Tibial nerve (tissue), 4 donors: Measurements from ENCODE around the gene ALPI. TPM values are rescaled to one million over a fixed set of nuclear protein-coding genes. Genes with fewer than 3 reads are reported as not detected.

Source experiments
- DNase-seq, 2 donors: peaks; one replicate each; pipeline ENCODE4 v3.0.0-alpha.2; 2019; ENCODE audit warnings: low spot score in 2 of 2
- H3K27ac ChIP-seq, 4 donors: fragments of 200-600 bp; sonication (generic) in 3 of 4; one replicate each; pipeline ENCODE4 v1.5.1; 2017 to 2019; ENCODE audit warnings: mild to moderate bottlenecking in 1 of 4
- H3K27me3 ChIP-seq, 2 donors: fragments of 200-600 bp; sonication (generic) in 1 of 2; one replicate each; pipeline versions ENCODE4 v1.5.1 to v1.6.0; 2017 to 2019
- H3K36me3 ChIP-seq, 3 donors: fragments of 200-600 bp; sonication (generic); one replicate each; pipeline ENCODE4 v1.5.1; 2018 to 2019
- H3K4me1 ChIP-seq, 4 donors: fragments of 200-600 bp; sonication (generic) in 3 of 4; one replicate each; pipeline ENCODE4 v1.5.1; 2017 to 2019
- H3K4me3 ChIP-seq, 4 donors: fragments of 200-600 bp; sonication (generic) in 3 of 4; one replicate each; pipeline ENCODE4 v1.5.1; 2017 to 2019; ENCODE audit warnings: mild to moderate bottlenecking in 1 of 4, moderate library complexity in 1 of 4
- H3K9me3 ChIP-seq, 4 donors: fragments of 200-600 bp; sonication (generic) in 3 of 4; one replicate each; pipeline ENCODE4 v1.5.1; 2017 to 2019
- EP300 ChIP-seq, 2 donors: sonication (generic); formaldehyde crosslinking; IDR thresholded peaks; one replicate each; pipeline ENCODE4 v1.6.1; 2017; ENCODE audit warnings: antibody characterized with exemption in 2 of 2, mild to moderate bottlenecking in 1 of 2
- POLR2A ChIP-seq, 2 donors: fragments of 450-650 bp; IDR thresholded peaks; one replicate each; pipeline ENCODE4 v1.6.1; 2017; ENCODE audit warnings: antibody characterized with exemption in 2 of 2, mild to moderate bottlenecking in 2 of 2, moderate library complexity in 2 of 2
- WGBS, 2 donors: methylation state at CpG; one replicate each; pipeline ENCODE4 v1.1.5; 2018; 5-methylcytosine and 5-hydroxymethylcytosine counted together
- total RNA-seq, 4 donors: library from RNA; depleted of rRNA; stranded (reverse); fragments of >200 nt; gene quantifications; one replicate each; pipeline ENCODE4 v1.1.0, GENCODE V29; 2016
- TF ChIP-seq, protein P1 (sequence below), 5 experiments: fragments of 200-600 bp in 3 of 5; fragments of 450-650 bp in 2 of 5; sonication (generic) in 3 of 5; IDR thresholded peaks; one replicate each; pipeline ENCODE4 v1.5.1; 2016 to 2019; ENCODE audit warnings: antibody characterized with exemption in 5 of 5, mild to moderate bottlenecking in 3 of 5, moderate library complexity in 2 of 5

Gene ALPI
- total RNA-seq, 4 donors from 2014 or later = not detected

DNA sequence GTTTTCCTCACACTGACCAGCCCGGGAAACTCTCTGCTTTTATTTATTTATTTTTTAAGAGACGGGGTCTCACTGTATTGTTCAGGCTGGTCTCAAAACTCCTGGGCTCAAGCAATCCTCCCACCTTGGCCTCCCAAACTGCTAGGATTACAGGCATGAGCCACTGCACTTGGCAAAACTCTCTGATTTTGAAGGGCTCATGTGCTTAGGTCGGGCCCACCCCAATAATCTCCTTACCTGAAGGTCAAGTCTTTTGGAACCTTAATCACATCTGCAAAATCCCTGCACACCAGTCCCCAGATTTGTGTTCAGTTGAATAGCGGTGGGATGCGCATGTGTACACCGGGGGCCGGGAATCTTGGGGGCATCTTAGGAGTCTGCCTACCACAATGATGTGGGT lies 39.3 kb downstream of the ALPI start:
- WGBS, 2 donors = 85 to 89% methylated on average over 7 of the region's 7 CpGs
- Histone ChIP-seq H3K27me3 (no peaks in the 10 kb centered on the region), H3K36me3 (no peaks in the 10 kb centered on the region), H3K4me1 (no peaks in the 10 kb centered on the region), H3K27ac (no peak overlapping the region), H3K9me3 (no peaks in the 10 kb centered on the region), H3K4me3 (no peak overlapping the region)
- TF ChIP-seq EP300 (IDR thresholded peaks at IDR 0.05) (no peak), POLR2A (IDR thresholded peaks at IDR 0.05) (no peak)
- TF ChIP-seq, protein P1, sequence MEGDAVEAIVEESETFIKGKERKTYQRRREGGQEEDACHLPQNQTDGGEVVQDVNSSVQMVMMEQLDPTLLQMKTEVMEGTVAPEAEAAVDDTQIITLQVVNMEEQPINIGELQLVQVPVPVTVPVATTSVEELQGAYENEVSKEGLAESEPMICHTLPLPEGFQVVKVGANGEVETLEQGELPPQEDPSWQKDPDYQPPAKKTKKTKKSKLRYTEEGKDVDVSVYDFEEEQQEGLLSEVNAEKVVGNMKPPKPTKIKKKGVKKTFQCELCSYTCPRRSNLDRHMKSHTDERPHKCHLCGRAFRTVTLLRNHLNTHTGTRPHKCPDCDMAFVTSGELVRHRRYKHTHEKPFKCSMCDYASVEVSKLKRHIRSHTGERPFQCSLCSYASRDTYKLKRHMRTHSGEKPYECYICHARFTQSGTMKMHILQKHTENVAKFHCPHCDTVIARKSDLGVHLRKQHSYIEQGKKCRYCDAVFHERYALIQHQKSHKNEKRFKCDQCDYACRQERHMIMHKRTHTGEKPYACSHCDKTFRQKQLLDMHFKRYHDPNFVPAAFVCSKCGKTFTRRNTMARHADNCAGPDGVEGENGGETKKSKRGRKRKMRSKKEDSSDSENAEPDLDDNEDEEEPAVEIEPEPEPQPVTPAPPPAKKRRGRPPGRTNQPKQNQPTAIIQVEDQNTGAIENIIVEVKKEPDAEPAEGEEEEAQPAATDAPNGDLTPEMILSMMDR (IDR thresholded peaks at IDR 0.05) = no peak
- no peak for DNase-seq

DNA sequence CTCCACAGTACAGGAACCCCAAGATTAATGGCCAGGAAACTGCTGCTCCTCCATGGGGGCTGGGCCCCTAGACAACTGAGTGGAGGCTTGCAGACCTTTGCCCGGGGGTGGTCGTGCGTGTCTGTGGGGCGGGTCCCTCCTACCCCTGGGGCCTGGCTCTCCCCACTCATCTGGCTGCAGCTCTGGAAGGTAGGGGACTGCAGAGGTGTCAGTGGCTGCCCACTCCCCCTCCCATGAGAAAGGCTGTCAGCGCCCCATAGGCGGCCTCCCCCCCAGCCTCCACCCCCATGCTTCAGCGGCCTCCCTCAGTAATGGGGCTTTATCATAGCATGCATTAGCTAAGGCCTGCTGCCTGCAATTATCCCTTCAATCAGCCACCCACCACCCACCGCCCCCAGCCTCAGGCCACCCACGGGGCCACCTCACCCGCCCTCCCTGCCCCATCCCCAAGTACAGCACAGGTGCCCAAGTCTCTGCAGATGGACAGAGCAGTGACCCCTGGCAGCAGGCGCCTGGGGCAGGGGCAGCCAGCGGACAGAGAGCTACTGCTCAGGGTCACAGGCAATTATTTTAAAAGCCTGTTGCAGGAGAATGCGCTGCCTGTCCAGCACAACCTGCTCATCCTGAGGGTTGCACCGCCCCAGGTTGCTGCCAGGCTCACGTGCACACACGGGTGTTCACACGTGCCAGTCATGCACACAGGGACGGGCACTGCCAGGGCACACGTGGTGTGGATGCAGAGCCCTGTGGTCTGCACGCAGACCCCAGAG lies 40.7 kb downstream of the ALPI start:
- DNase-seq = no peak
- no peak overlapping the region for H3K27ac ChIP-seq
- H3K4me1 ChIP-seq = no peaks in the 10 kb centered on the region
- TF ChIP-seq EP300 (IDR thresholded peaks at IDR 0.05) (no peak), POLR2A (IDR thresholded peaks at IDR 0.05) (no peak)
- TF ChIP-seq, protein P1 (IDR thresholded peaks at IDR 0.05) = no peak
- H3K9me3 ChIP-seq = no peaks in the 10 kb centered on the region
- H3K4me3 ChIP-seq = no peak overlapping the region
- H3K36me3 ChIP-seq = no peaks in the 10 kb centered on the region
- 56 to 59% methylated on average over 15 to 18 of the region's 20 CpGs for WGBS, 2 donors
- H3K27me3 ChIP-seq = peaks cover 0 to 4% of the 10 kb centered on the region in 2 donors

DNA sequence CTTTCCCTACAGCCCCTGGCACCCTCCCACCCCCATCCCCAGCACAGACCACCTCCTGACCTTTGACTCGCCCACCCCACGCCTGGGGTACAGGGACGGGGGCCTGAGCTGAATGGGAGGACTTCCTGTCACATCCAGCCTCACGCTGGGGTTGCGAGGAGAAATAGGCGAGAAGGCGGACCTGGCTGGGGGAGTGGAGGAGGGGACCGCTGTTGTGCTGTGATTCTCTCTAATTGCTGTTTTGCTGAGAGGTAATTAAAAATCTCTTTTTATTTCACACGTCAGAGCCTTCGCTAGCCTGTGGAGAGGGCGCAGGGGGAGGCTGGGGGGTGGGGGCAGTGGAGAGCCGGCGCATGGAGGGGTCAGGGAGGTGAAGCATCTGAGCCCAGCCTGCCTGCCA lies 41.4 kb downstream of the ALPI start:
- peaks cover 0 to 11% of the 10 kb centered on the region in 2 donors for H3K27me3 ChIP-seq
- no peak overlapping the region for H3K4me3 ChIP-seq
- H3K27ac ChIP-seq = no peak overlapping the region
- no peak for DNase-seq
- no peaks in the 10 kb centered on the region for H3K36me3 ChIP-seq
- TF ChIP-seq, protein P1 (IDR thresholded peaks at IDR 0.05) = no peak
- no peak for TF ChIP-seq POLR2A (IDR thresholded peaks at IDR 0.05)
- no peak for TF ChIP-seq EP300 (IDR thresholded peaks at IDR 0.05)
- peaks cover 0 to 2% (median 0%) of the 10 kb centered on the region in 4 donors for H3K4me1 ChIP-seq
- H3K9me3 ChIP-seq = no peaks in the 10 kb centered on the region
- WGBS, 2 donors = 62 to 72% methylated on average over 13 of the region's 13 CpGs

DNA sequence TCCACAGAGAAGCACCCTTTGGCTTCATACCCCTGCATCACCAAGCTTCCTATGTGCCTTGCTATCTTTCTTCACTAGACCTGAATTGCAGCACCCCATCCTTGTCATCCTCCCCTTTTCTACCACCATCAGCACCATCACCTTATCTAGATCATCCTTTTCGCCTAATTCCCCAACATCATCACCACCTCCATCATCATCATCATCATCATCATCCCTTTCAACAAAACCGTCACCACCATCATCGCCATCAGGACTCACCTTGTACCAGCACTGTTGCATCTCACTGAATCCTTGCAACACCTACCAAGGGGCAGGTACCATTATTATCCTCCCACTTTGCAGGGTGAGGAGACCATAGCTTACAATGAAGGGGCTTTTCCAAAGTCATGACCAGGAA lies 42.5 kb downstream of the ALPI start:
- TF ChIP-seq EP300 (IDR thresholded peaks at IDR 0.05) (no peak), POLR2A (IDR thresholded peaks at IDR 0.05) (no peak)
- TF ChIP-seq, protein P1 (IDR thresholded peaks at IDR 0.05) = no peak
- Histone ChIP-seq H3K9me3 (no peaks in the 10 kb centered on the region), H3K27ac (no peak overlapping the region), H3K4me3 (no peak overlapping the region), H3K27me3 (peaks cover 0 to 22% of the 10 kb centered on the region in 2 donors), H3K36me3 (no peaks in the 10 kb centered on the region), H3K4me1 (peaks cover 0 to 13% (median 3%) of the 10 kb centered on the region in 4 donors)
- no peak for DNase-seq
- 94 to 98% methylated on average over 3 of the region's 3 CpGs for WGBS, 2 donors

DNA sequence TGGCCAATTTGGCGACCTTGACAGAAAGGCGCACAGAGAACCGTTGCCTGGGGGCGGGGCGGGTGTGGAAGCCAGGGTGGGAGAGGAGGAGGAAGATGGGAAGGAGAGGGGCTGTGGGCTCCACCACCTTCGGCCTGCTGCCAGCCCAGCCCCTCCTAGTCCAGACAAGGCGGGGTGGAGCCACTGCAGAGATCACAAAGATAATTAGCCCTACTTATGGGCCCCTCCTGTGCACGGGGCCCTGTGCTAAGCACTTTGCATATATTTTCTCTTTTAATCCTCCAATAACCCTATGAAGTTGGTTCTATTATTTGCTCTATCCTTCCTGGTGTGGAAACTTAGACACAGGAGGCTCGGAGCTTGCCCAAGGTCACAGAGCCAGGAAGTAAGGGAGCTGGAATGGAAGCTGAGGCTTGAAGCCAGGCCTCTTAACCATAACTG lies 45.4 kb downstream of the ALPI start:
- no peak for DNase-seq
- Histone ChIP-seq H3K27me3 (peaks cover 0 to 49% of the 10 kb centered on the region in 2 donors), H3K27ac (no peak overlapping the region), H3K9me3 (no peaks in the 10 kb centered on the region), H3K36me3 (no peaks in the 10 kb centered on the region), H3K4me3 (no peak overlapping the region), H3K4me1 (peaks cover 0 to 17% (median 3%) of the 10 kb centered on the region in 4 donors)
- TF ChIP-seq EP300 (IDR thresholded peaks at IDR 0.05) = no peak
- TF ChIP-seq, protein P1 (IDR thresholded peaks at IDR 0.05) = no peak
- no peak for TF ChIP-seq POLR2A (IDR thresholded peaks at IDR 0.05)
- WGBS, 2 donors = 72 to 79% methylated on average over 9 of the region's 9 CpGs
